CD4-positive, alpha-beta T cell treated with Interleukin-15 for 4 hours (primary cell): Measurements from ENCODE around the gene BBS2.

Source experiments
- DNase-seq: peaks from one replicate; pipeline ENCODE4 v3.0.0-alpha.2; 2020; ENCODE audit warnings: low spot score

BBS2 gene

GRCh38 chr16:56519459-56520250, at the start of gene BBS2:
Gene BBS2, minus strand, starts transcription at chr16:56520024. Its CDS starts 162 bp downstream, at chr16:56519862.
- DNase-seq, result peak; percentile 93

GRCh38 chr16:56564793-56565477, 45.1 kb upstream of the BBS2 start, which contains the start of gene MT4:
Gene MT4, plus strand, starts transcription at chr16:56565073. Its CDS starts 56 bp downstream, at chr16:56565129.
- no peak for DNase-seq

GRCh38 chr16:56561126-56561525, 41.3 kb upstream of the BBS2 start:
- DNase-seq, result no peak

GRCh38 chr16:56560447-56560846, 40.6 kb upstream of the BBS2 start:
- no peak for DNase-seq

- no peak for DNase-seq
These were observed 39.3 kb upstream of the BBS2 start for GRCh38 chr16:56559109-56559508.

GRCh38 chr16:56558024-56558747, 38.4 kb upstream of the BBS2 start:
- DNase-seq, result no peak

- no peak for DNase-seq
These were observed 34.6 kb upstream of the BBS2 start for GRCh38 chr16:56554441-56554840.

- DNase-seq, result no peak
These were observed 32.2 kb upstream of the BBS2 start for GRCh38 chr16:56551796-56552738.

GRCh38 chr16:56549744-56550385, 30.0 kb upstream of the BBS2 start:
- no peak for DNase-seq

- no peak for DNase-seq
These were observed 29.3 kb upstream of the BBS2 start for GRCh38 chr16:56549161-56549560.

- DNase-seq, result no peak
These were observed 28.2 kb upstream of the BBS2 start for GRCh38 chr16:56547949-56548567.

- no peak for DNase-seq
These were observed 27.5 kb upstream of the BBS2 start for GRCh38 chr16:56547120-56547948.

- DNase-seq, result no peak
These were observed 22.2 kb upstream of the BBS2 start for GRCh38 chr16:56542039-56542438.

- no peak for DNase-seq
These were observed 19.8 kb upstream of the BBS2 start for GRCh38 chr16:56539656-56540055.

- DNase-seq, result no peak
These were observed 18.5 kb upstream of the BBS2 start for GRCh38 chr16:56538331-56538730.

- DNase-seq, result no peak
These were observed 15.1 kb upstream of the BBS2 start for GRCh38 chr16:56534847-56535383.

- DNase-seq, result no peak
These were observed 12.9 kb upstream of the BBS2 start for GRCh38 chr16:56532714-56533113.

- DNase-seq, result no peak
These were observed 11.0 kb upstream of the BBS2 start for GRCh38 chr16:56530872-56531271.

GRCh38 chr16:56525236-56525635, 5.4 kb upstream of the BBS2 start:
- DNase-seq, result no peak

- no peak for DNase-seq
These were observed 390 bp upstream of the BBS2 start for GRCh38 chr16:56520251-56520577.
